Measurements from ENCODE around the gene MED16. TPM values are rescaled to one million over a fixed set of nuclear protein-coding genes. Genes with fewer than 3 reads are reported as not detected.

Gene MED16
- total and polyA plus RNA-seq, 2 of the 13 experiments (the other 11 are each of a cell fraction or from before 2014, with no cell fraction given): 13.3 to 14.8 TPM

GRCh38 chr19:934865-935479 lies 42.0 kb upstream of the MED16 start:
- 66% methylated on average over 10 of the region's 31 CpGs for WGBS (ENCODE audit: low lambda C conversion rate)
- Histone ChIP-seq H3K27me3 (ENCODE audit: control insufficient read depth in 1 of 2, insufficient read depth in 2 of 2, low read length in 2 of 2) (no peaks in the 10 kb centered on the region), H3K79me2 (ENCODE audit: insufficient read depth, low read length) (peaks cover 80% of the 10 kb centered on the region), H2AFZ (ENCODE audit: low read length) (no peak overlapping the region), H4K20me1 (ENCODE audit: insufficient read depth, low read length) (peaks cover 48% of the 10 kb centered on the region; the same call in 1 of the 2 replicates), H3K4me2 (ENCODE audit: low read depth, low read length) (peak overlapping the region; percentile 46), H3K36me3 (replicated peaks in 1 of 2; ENCODE audit: control insufficient read depth in 1 of 2, insufficient read depth in 2 of 2, low read length in 2 of 2) (peaks cover 21 to 63% of the 10 kb centered on the region in 2 experiments; a peak in 4 of 5 replicates), H3K4me3 (replicated peaks in 1 of 3; ENCODE audit: insufficient read depth in 1 of 3, low read depth in 2 of 3, low read length in 3 of 3) (peak overlapping the region in 1 of 3 experiments; percentile 53; a peak in 1 of 6 replicates), H3K27ac (ENCODE audit: extremely low read length, insufficient read depth, low read length) (peak overlapping the region; percentile 55), H3K4me1 (ENCODE audit: insufficient read depth, low read length) (peaks cover 91% of the 10 kb centered on the region), H3K9me3 (ENCODE audit: low read length) (no peaks in the 10 kb centered on the region), H3K9ac (ENCODE audit: insufficient read depth, low read depth, low read length) (no peak overlapping the region)
- DNase-seq (ENCODE audit: low spot score): peak; percentile 88
- intact Hi-C loops (cut with micrococcal nuclease; ENCODE audit: unreplicated experiment): loop anchor here (2.0 kb wide), 1 partner anchor 18 kb away; no protein-coding TSS in a partner anchor
- ChIA-PET CTCF (ENCODE audit: low intra/inter-chr PET ratio, low total read pairs) (no interaction called here), POLR2A (interaction anchor here (0.7 to 2.5 kb wide), 6 partner anchors 10 to 45 kb away, joined by 3 to 28 read pairs (median 4); no protein-coding TSS in a partner anchor)
- FAIRE-seq: no peak
- in situ Hi-C loops (cut with HindIII; ENCODE audit: extremely low pct_ligation_motif_present, low pct_unique_long_range_greater_than_20kb): no loop called here
- no TSS peak for BruUV-seq (replicated peaks)
- peak; percentile 89 for ATAC-seq
- TF ChIP-seq ZBTB21 (CRISPR knock-in tag; IDR thresholded peaks at IDR 0.05) (0 out of 2 replicates have a peak, but pooled peaks have one; percentile 27), ARNT2 (CRISPR knock-in tag; IDR thresholded peaks at IDR 0.05; ENCODE audit: low read depth) (peak; percentile 94; the same call in 1 of the 2 replicates), MYC (CRISPR knock-in tag; IDR thresholded peaks at IDR 0.05; ENCODE audit: borderline replicate concordance) (peak; percentile 98), CENPT (CRISPR knock-in tag; IDR thresholded peaks at IDR 0.05; ENCODE audit: low read depth) (peak; percentile 28; the same call in 1 of the 2 replicates), HOXA5 (CRISPR knock-in tag; IDR thresholded peaks at IDR 0.05) (peak; percentile 89), MBD4 (IDR thresholded peaks at IDR 0.05; ENCODE audit: borderline replicate concordance, low read length) (no peak), SATB2 (CRISPR knock-in tag; IDR thresholded peaks at IDR 0.05) (0 out of 2 replicates have a peak, but pooled peaks have one; percentile 59), ZBTB2 (CRISPR knock-in tag; IDR thresholded peaks at IDR 0.05; ENCODE audit: low read depth) (0 out of 2 replicates have a peak, but pooled peaks have one; percentile 43), PHF20 (CRISPR knock-in tag; IDR thresholded peaks at IDR 0.05) (peak; percentile 43), MAFF (IDR thresholded peaks at IDR 0.05; ENCODE audit: low read depth, low read length) (no peak), CENPBD1 (CRISPR knock-in tag; IDR thresholded peaks at IDR 0.05; ENCODE audit: borderline replicate concordance, low read depth) (no peak), ZNF510 (CRISPR knock-in tag; IDR thresholded peaks at IDR 0.05; ENCODE audit: low read depth) (no peak), KAT2B (IDR thresholded peaks at IDR 0.05; ENCODE audit: borderline replicate concordance, low read depth, low read length) (no peak), ZNF12 (CRISPR knock-in tag; IDR thresholded peaks at IDR 0.05) (peak; percentile 43), ARID3A (IDR thresholded peaks at IDR 0.05; ENCODE audit: low read depth, low read length) (no peak), ZNF34 (CRISPR knock-in tag; IDR thresholded peaks at IDR 0.05; ENCODE audit: borderline replicate concordance) (0 out of 2 replicates have a peak, but pooled peaks have one; percentile 80), ZBTB39 (CRISPR knock-in tag; IDR thresholded peaks at IDR 0.05) (no peak), MEIS2 (CRISPR knock-in tag; IDR thresholded peaks at IDR 0.05) (peak; percentile 94), KDM4B (CRISPR knock-in tag; IDR thresholded peaks at IDR 0.05) (peak; percentile 98)
